ENCODE measurements around the gene VASH2. TPM values are rescaled to one million over a fixed set of nuclear protein-coding genes. Genes with fewer than 3 reads are reported as not detected.
"Not testable (repeated sequence)": the region's sequence is repeated elsewhere in the genome, so short reads cannot be mapped to it uniquely, and the experiment has no call there.

VASH2 gene
- total and polyA plus RNA-seq, 9 donors, result 25.3 to 81.7 (median 49.8) TPM

DNA sequence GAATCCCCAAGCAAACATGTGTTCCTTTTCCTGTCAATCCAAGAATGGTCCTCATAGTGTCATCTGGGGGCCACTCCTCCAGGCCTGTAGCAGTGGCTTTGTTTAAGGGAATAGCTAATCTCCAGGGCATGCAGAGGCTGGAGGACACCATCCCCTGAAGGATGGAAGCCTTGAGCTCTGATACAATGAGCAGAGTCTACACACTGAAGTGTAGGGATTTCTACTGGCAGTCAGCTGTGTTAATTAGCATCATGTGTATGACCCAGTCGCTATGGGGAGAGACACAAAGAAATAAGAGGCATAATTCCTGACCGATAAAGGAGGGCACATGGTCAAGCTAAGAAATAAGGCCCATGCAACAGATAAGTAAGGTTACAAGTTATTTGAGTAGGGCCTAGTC lies 36.2 kb downstream of the VASH2 start:
- peaks cover 16% of the 10 kb centered on the region for H3K4me1 ChIP-seq (ENCODE audit: control insufficient read depth, insufficient read depth, low read length)
- DNase-seq, result no peak
- 86% methylated on average over 2 of the region's 2 CpGs for WGBS (ENCODE audit: insufficient coverage)
- no peaks in the 10 kb centered on the region for H3K9me3 ChIP-seq (replicated peaks; ENCODE audit: control insufficient read depth, low read depth, low read length)
- no peak overlapping the region for H3K27ac ChIP-seq (ENCODE audit: low read length)
- H3K4me3 ChIP-seq (ENCODE audit: low read length), result no peak overlapping the region
- no peaks in the 10 kb centered on the region for H3K27me3 ChIP-seq (ENCODE audit: control insufficient read depth, insufficient read depth, low read length)
- H3K36me3 ChIP-seq (ENCODE audit: control insufficient read depth, insufficient read depth, low read length), result peaks cover 33% of the 10 kb centered on the region

DNA sequence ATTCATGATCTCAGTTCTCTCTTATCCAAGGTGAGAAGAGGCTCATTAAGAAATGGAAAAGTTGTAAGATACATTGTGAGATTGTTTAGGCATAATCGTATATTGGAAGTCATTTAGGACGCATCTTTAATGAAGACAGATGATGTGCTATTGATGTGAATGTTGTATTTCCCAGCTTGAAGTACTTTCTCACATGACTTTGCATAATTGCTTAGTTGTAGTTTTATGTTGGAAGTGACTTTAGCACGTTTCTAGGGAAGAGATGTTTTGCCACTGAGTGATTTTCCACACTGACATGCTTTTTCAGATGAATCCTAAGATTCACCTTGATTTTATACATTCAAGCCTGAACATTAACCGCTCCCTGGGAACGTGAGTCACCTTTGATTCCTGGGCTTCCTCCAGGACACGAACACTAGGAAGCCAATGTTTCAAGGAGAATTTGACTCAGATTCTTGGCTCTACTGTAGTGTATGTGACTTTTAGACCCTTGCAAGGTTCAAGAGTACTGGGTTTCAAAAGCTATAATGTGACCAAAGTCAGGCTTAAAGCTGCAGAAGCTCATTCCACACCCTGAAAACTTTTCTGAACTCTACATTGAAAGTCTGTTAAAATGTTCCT lies 37.5 kb downstream of the VASH2 start:
- Histone ChIP-seq H3K4me3 (ENCODE audit: low read length) (no peak overlapping the region), H3K9me3 (replicated peaks; ENCODE audit: control insufficient read depth, low read depth, low read length) (no peaks in the 10 kb centered on the region), H3K4me1 (ENCODE audit: control insufficient read depth, insufficient read depth, low read length) (peaks cover 4% of the 10 kb centered on the region), H3K36me3 (ENCODE audit: control insufficient read depth, insufficient read depth, low read length) (peaks cover 36% of the 10 kb centered on the region), H3K27ac (ENCODE audit: low read length) (no peak overlapping the region), H3K27me3 (ENCODE audit: control insufficient read depth, insufficient read depth, low read length) (no peaks in the 10 kb centered on the region)
- no CpG with 5 or more reads among the region's 6 CpGs for WGBS (ENCODE audit: insufficient coverage)
- DNase-seq, result peak; percentile 40

DNA sequence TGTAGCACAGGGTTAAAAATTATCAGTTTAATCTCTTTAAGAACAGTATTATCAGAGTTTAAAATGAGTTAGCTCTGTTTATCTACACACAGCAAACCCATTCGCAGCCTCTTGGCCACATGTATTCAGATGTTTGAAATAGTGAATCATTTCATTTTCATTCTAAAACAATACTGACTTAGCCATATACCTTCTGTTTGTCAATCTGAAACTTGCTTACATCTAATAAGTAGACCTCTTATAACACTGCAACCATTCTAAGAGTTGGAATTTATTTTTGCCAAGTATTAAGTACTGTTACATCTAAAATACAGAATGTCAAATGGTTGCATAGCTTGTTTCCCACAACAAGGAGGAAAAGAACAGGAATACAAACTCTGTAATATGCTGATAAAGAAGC lies 39.9 kb downstream of the VASH2 start:
- Histone ChIP-seq H3K27ac (ENCODE audit: low read length) (no peak overlapping the region), H3K4me1 (ENCODE audit: control insufficient read depth, insufficient read depth, low read length) (no peaks in the 10 kb centered on the region), H3K4me3 (ENCODE audit: low read length) (no peak overlapping the region), H3K27me3 (ENCODE audit: control insufficient read depth, insufficient read depth, low read length) (no peaks in the 10 kb centered on the region), H3K9me3 (replicated peaks; ENCODE audit: control insufficient read depth, low read depth, low read length) (no peaks in the 10 kb centered on the region), H3K36me3 (ENCODE audit: control insufficient read depth, insufficient read depth, low read length) (peaks cover 24% of the 10 kb centered on the region)
- no CpG with 5 or more reads among the region's 1 CpG for WGBS (ENCODE audit: insufficient coverage)
- DNase-seq, result no peak

DNA sequence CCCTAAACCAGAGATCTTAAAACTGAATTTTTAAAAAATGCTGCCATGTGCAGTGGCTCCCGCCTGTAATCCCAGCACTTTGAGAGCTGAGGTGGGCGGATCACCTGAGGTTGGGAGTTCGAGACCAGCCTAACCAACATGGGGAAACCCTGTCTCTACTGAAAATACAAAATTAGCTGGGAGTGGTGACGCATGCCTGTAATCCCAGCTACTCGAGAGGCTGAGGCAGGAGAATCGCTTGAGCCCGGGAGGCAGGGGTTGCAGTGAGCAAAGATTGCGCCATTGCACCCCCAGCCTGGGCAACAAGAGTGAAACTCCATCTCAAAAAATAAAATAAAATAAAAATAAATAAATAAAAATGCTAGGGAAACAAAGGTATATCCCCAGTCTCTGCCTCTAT lies 43.6 kb downstream of the VASH2 start:
- peaks cover 26% of the 10 kb centered on the region for H3K36me3 ChIP-seq (ENCODE audit: control insufficient read depth, insufficient read depth, low read length)
- 90% methylated on average over 2 of the region's 8 CpGs for WGBS (ENCODE audit: insufficient coverage)
- H3K9me3 ChIP-seq (replicated peaks; ENCODE audit: control insufficient read depth, low read depth, low read length); H3K4me3 ChIP-seq (ENCODE audit: low read length); H3K27ac ChIP-seq (ENCODE audit: low read length); DNase-seq; H3K4me1 ChIP-seq (ENCODE audit: control insufficient read depth, insufficient read depth, low read length); H3K27me3 ChIP-seq (ENCODE audit: control insufficient read depth, insufficient read depth, low read length): not testable (repeated sequence)

DNA sequence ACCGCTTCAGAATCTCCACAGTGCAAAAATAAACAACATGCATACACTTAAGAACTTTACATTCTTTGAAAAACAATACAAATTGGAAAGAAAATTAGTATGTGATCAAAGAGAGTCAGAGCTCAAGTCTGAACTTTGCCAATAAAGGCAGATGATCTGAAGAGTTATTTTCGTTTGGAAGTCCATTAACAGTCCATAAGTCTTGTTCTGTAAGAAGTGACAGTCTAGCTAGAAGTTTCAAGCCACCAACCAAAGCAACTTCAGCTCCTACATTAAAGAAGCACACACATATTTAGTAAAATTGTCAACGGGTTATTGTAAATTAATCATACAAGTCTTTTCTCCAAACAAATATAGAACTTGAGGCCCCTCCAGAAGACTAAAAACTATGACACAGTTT lies 44.6 kb downstream of the VASH2 start:
- no peaks in the 10 kb centered on the region for H3K27me3 ChIP-seq (ENCODE audit: control insufficient read depth, insufficient read depth, low read length)
- DNase-seq, result no peak
- no peak overlapping the region for H3K27ac ChIP-seq (ENCODE audit: low read length)
- no peak overlapping the region for H3K4me3 ChIP-seq (ENCODE audit: low read length)
- no peaks in the 10 kb centered on the region for H3K9me3 ChIP-seq (replicated peaks; ENCODE audit: control insufficient read depth, low read depth, low read length)
- WGBS (ENCODE audit: insufficient coverage), result no CpG with 5 or more reads among the region's 3 CpGs
- H3K36me3 ChIP-seq (ENCODE audit: control insufficient read depth, insufficient read depth, low read length), result peaks cover 23% of the 10 kb centered on the region
- no peaks in the 10 kb centered on the region for H3K4me1 ChIP-seq (ENCODE audit: control insufficient read depth, insufficient read depth, low read length)

DNA sequence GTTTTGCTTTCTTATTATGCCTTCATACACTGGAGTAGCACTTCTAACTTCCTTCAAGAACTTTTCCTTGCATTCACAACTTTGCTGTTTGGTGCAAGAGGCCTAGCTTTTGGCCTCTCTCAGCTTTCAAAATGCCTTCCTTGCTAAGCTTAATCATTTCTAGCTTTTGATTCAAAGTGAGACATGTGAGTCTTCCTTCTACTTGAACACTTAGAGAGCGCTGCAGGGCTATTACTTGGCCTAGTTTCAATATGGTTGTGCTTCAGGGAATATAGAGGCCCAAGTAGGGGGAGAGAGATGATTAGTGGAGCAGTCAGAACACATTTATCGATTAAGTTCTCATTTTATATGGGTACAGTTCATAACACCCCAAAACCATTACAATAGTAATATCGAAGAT lies 52.9 kb downstream of the VASH2 start:
- H3K9me3 ChIP-seq (replicated peaks; ENCODE audit: control insufficient read depth, low read depth, low read length), result no peaks in the 10 kb centered on the region
- H3K4me3 ChIP-seq (ENCODE audit: low read length), result no peak overlapping the region
- H3K4me1 ChIP-seq (ENCODE audit: control insufficient read depth, insufficient read depth, low read length), result peaks cover 2% of the 10 kb centered on the region
- no peak overlapping the region for H3K27ac ChIP-seq (ENCODE audit: low read length)
- no CpG with 5 or more reads among the region's 3 CpGs for WGBS (ENCODE audit: insufficient coverage)
- H3K27me3 ChIP-seq (ENCODE audit: control insufficient read depth, insufficient read depth, low read length), result no peaks in the 10 kb centered on the region
- no peak for DNase-seq
- peaks cover 35% of the 10 kb centered on the region for H3K36me3 ChIP-seq (ENCODE audit: control insufficient read depth, insufficient read depth, low read length)

DNA sequence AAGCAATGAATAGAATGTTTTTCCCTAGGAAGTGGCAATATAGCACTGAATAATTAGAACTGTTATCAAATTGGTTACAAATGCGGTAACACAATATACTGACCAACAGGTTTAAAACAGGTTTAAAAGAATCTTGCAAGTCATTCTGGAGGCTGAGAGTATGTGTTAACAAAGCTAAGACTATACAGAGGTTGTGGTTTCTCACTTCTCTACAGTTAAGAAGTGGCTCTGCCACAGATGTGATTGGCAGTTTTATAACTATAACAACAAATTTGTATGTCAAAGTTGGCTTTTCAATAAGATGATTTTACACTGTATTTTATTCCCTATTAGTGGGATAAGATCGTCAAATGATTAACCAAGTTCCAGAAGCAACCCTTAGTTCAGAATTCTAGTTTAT lies 58.2 kb downstream of the VASH2 start:
- Histone ChIP-seq H3K4me3 (ENCODE audit: low read length) (no peak overlapping the region), H3K9me3 (replicated peaks; ENCODE audit: control insufficient read depth, low read depth, low read length) (no peaks in the 10 kb centered on the region), H3K27ac (ENCODE audit: low read length) (no peak overlapping the region), H3K27me3 (ENCODE audit: control insufficient read depth, insufficient read depth, low read length) (no peaks in the 10 kb centered on the region), H3K4me1 (ENCODE audit: control insufficient read depth, insufficient read depth, low read length) (peaks cover 2% of the 10 kb centered on the region), H3K36me3 (ENCODE audit: control insufficient read depth, insufficient read depth, low read length) (peaks cover 16% of the 10 kb centered on the region)
- no peak for DNase-seq
- no CpG with 5 or more reads among the region's 2 CpGs for WGBS (ENCODE audit: insufficient coverage)

DNA sequence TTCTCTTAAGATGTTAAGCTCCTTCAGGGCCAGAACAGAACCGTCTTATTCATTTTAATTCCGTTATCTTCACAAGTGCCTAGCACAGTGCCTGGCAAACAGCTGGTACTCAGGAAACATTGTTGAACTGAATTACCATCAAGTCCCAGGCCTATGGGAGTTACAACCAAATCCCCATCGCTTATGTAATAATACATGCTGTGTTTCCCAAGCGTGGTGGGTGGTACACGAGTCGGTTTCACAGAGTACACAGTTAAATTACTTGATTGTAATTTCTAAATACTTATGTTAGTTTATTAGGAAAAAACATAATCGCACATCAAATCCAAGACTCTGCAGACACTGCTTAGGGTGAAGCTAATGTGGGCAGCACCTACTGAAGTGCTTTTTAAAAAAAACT lies 64.3 kb downstream of the VASH2 start:
- Histone ChIP-seq H3K27me3 (ENCODE audit: control insufficient read depth, insufficient read depth, low read length) (no peaks in the 10 kb centered on the region), H3K4me1 (ENCODE audit: control insufficient read depth, insufficient read depth, low read length) (peaks cover 2% of the 10 kb centered on the region), H3K36me3 (ENCODE audit: control insufficient read depth, insufficient read depth, low read length) (no peaks in the 10 kb centered on the region), H3K9me3 (replicated peaks; ENCODE audit: control insufficient read depth, low read depth, low read length) (no peaks in the 10 kb centered on the region), H3K4me3 (ENCODE audit: low read length) (peak overlapping the region; percentile 93), H3K27ac (ENCODE audit: low read length) (peak overlapping the region; percentile 93)
- peak; percentile 43 for DNase-seq
- WGBS (ENCODE audit: insufficient coverage), result 20% methylated on average over 1 of the region's 7 CpGs

DNA sequence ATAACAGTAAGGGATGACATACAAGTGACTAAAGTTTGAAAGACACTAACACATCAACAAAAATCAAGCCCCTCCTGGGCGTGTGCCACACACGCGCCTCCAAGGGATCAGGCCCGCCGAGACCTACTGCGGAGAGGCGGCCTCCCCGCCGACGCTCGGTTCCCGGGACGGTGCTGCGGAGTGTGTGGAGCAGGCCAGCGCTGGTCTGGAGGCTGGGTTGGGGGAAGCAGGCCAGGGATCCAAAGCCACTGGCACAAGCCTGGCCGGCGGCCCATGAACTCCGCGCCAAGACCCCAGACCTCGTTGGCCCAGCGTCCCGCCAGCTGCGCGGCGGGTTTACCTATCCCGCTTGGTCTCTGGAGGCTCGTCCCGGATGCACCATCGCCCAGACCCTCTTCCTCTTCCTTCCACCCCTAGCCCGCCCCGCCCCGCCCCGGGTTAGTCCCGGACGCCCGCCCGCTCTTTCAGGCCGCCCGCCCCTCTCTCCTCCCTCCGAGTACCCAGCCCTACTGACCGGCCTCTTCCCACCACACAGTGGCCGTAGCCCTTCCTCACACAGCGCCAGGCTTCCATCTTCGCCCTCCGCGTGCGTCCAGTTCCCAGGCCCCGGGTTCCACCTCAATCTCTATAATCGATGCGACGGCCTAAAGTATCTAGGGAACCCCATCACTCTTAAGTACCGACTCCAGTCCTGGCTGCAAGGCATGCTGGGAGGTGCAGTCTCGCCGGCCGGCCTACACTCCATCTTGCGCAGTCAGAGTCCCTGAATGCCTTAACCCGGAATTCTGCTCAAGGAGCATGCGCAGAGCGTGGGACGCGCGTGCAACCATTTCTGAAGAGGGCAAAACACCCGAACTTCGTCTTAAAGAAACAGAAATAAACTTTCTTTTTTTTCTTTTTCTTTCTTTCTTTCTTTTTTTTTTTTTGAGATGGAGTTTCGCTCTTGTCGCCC lies 65.0 kb downstream of the VASH2 start, which contains the start of gene ANGEL2:
ANGEL2 (minus strand) TSS at position 769 of the 952 bp plus-strand sequence; CDS start at position 573, 196 bp downstream.
- WGBS (ENCODE audit: insufficient coverage), result 0% methylated on average over 57 of the region's 66 CpGs

DNA sequence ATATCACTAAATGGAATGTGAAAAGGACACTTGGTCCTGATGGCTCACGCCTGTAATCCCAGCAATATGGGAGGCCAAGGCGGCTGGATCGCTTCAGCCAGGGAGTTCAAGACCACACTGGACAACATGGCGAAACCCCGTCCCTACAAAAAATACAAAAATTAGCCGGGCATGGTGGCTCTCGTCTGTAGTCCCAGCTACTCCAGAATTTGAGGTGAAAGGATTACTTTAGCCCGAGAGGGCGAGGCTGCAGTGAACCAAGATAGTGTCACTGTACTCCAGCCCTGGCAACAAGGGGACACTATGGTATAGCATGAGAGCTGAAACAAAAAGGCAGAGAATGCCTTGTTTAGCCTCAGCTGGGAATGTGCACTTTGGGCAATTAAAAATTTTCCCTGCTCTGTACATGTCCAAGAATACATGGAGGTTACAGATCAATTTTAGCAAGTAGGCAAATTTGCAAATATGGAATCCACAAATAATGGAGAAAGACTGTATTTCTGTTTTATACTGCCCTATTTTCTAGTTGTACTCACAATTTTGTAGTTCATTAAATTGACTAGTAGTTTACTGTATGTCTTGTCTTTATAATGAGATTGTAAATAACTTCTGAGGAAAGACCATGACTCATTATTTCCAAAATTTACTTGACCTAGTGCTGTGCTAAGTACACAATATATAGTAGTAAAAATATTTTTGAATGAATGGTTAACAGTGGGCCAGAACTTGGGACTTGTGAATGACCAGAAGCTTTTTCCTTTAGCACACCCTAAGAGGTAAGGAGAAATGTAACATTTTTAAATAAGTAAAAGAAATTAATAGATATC lies 67.3 kb downstream of the VASH2 start:
- no peak for DNase-seq
- H3K9me3 ChIP-seq (replicated peaks; ENCODE audit: control insufficient read depth, low read depth, low read length), result no peaks in the 10 kb centered on the region
- WGBS (ENCODE audit: insufficient coverage), result 86% methylated on average over 5 of the region's 9 CpGs

More for the DNA sequence above, 65.0 kb downstream of the VASH2 start, which contains the start of gene ANGEL2:
- DNase-seq, result peak; percentile 99
- H3K27me3 ChIP-seq (ENCODE audit: control insufficient read depth, insufficient read depth, low read length), result no peaks in the 10 kb centered on the region
- H3K27ac ChIP-seq (ENCODE audit: low read length), result peak within 1 kb of the TSS; percentile 93
- no peaks in the 10 kb centered on the region for H3K36me3 ChIP-seq (ENCODE audit: control insufficient read depth, insufficient read depth, low read length)
- no peaks in the 10 kb centered on the region for H3K9me3 ChIP-seq (replicated peaks; ENCODE audit: control insufficient read depth, low read depth, low read length)
- H3K4me1 ChIP-seq (ENCODE audit: control insufficient read depth, insufficient read depth, low read length), result peaks cover 2% of the 10 kb centered on the region
- peak within 1 kb of the TSS; percentile 93 for H3K4me3 ChIP-seq (ENCODE audit: low read length)

More for the DNA sequence above, 67.3 kb downstream of the VASH2 start:
- no peak overlapping the region for H3K4me3 ChIP-seq (ENCODE audit: low read length)
- H3K27me3 ChIP-seq (ENCODE audit: control insufficient read depth, insufficient read depth, low read length), result no peaks in the 10 kb centered on the region
- no peaks in the 10 kb centered on the region for H3K36me3 ChIP-seq (ENCODE audit: control insufficient read depth, insufficient read depth, low read length)
- H3K4me1 ChIP-seq (ENCODE audit: control insufficient read depth, insufficient read depth, low read length), result peaks cover 2% of the 10 kb centered on the region
- no peak overlapping the region for H3K27ac ChIP-seq (ENCODE audit: low read length)
